ENCODE data around the gene ZCCHC2. TPM values are rescaled to one million over a fixed set of nuclear protein-coding genes. Genes with fewer than 3 reads are reported as not detected.

The ZCCHC2 gene
- total and polyA plus RNA-seq, 2 of the 4 experiments (the other 2 are of a cell fraction) = 3.2 to 3.6 TPM

DNA sequence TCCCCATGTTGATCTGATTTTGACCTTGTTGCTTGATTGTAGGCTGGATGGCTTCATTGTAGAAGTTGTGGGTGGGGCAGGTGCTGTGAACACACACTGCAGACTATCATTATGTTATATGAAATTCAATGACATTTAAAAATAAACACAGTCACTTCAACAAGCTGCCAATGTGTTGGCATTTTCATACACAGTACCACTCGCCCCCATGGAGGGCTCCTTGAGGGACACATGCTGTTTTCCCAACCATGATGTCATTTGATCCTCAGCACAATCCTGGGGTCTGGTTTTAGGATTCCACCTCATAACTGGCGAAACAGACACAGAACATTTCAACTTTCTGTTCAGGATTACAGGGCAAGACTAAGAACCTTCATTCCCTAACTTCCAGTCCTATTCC lies 86.9 kb downstream of the ZCCHC2 start:
- no peak overlapping the region for H2BK5ac ChIP-seq (ENCODE audit: low read depth, low read length, poor library complexity, severe bottlenecking)
- no peak overlapping the region for H3K14ac ChIP-seq (replicated peaks; ENCODE audit: low read depth, low read length)
- no peaks in the 10 kb centered on the region for H3K9me3 ChIP-seq (ENCODE audit: control insufficient read depth, insufficient read depth, low read length)
- in situ Hi-C loops (cut with MboI; ENCODE audit: low sequenced_read_pairs) = no loop called here
- TF ChIP-seq BHLHE40 (IDR thresholded peaks at IDR 0.05; ENCODE audit: low read depth, low read length) = no peak
- no peak for TF ChIP-seq MAZ (IDR thresholded peaks at IDR 0.05; ENCODE audit: borderline replicate concordance, low read depth, low read length)
- no peak for TF ChIP-seq SMC3 (IDR thresholded peaks at IDR 0.05; ENCODE audit: low read depth, low read length)
- TF ChIP-seq CTCF (conservative IDR thresholded peaks at IDR 0.05; ENCODE audit: low read depth, low read length) = no peak
- TF ChIP-seq CHD1 (IDR thresholded peaks at IDR 0.05; ENCODE audit: low read depth, low read length) = no peak
- TF ChIP-seq NFE2L2 (IDR thresholded peaks at IDR 0.05; ENCODE audit: low read depth, low read length) = no peak
- TF ChIP-seq, protein P1, sequence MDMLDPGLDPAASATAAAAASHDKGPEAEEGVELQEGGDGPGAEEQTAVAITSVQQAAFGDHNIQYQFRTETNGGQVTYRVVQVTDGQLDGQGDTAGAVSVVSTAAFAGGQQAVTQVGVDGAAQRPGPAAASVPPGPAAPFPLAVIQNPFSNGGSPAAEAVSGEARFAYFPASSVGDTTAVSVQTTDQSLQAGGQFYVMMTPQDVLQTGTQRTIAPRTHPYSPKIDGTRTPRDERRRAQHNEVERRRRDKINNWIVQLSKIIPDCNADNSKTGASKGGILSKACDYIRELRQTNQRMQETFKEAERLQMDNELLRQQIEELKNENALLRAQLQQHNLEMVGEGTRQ (IDR thresholded peaks at IDR 0.05; ENCODE audit: low read depth, low read length) = no peak
- TF ChIP-seq RAD21 (IDR thresholded peaks at IDR 0.05; ENCODE audit: low read length) = no peak
- no peak for TF ChIP-seq POLR2A (IDR thresholded peaks at IDR 0.05; ENCODE audit: low read depth, low read length)
- TF ChIP-seq, protein P2, sequence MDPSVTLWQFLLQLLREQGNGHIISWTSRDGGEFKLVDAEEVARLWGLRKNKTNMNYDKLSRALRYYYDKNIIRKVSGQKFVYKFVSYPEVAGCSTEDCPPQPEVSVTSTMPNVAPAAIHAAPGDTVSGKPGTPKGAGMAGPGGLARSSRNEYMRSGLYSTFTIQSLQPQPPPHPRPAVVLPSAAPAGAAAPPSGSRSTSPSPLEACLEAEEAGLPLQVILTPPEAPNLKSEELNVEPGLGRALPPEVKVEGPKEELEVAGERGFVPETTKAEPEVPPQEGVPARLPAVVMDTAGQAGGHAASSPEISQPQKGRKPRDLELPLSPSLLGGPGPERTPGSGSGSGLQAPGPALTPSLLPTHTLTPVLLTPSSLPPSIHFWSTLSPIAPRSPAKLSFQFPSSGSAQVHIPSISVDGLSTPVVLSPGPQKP (IDR thresholded peaks at IDR 0.05; ENCODE audit: borderline replicate concordance, low read depth, low read length) = no peak
- no peak for TF ChIP-seq FOS (IDR thresholded peaks at IDR 0.05; ENCODE audit: low read depth, low read length)
- TF ChIP-seq MAFK (IDR thresholded peaks at IDR 0.05; ENCODE audit: low read depth, low read length) = no peak
- no peak for TF ChIP-seq RCOR1 (IDR thresholded peaks at IDR 0.05; ENCODE audit: insufficient replicate concordance, low read length)
- no peak for TF ChIP-seq MXI1 (IDR thresholded peaks at IDR 0.05; ENCODE audit: borderline replicate concordance, low read depth, low read length)
- no peak for TF ChIP-seq RFX5 (IDR thresholded peaks at IDR 0.05; ENCODE audit: low read depth, low read length)
- no peak overlapping the region for H3K9ac ChIP-seq (ENCODE audit: low read depth, low read length)
- H2AK9ac ChIP-seq (replicated peaks; ENCODE audit: low read depth, low read length, poor library complexity) = no peak overlapping the region
- no TSS peak for BruUV-seq (replicated peaks)
- no peak overlapping the region for H4K8ac ChIP-seq (ENCODE audit: low read depth in 2 of 2, low read length in 2 of 2)
- ChIA-PET CTCF (no interaction called here), POLR2A (ENCODE audit: unreplicated experiment) (no interaction called here)
- H3K18ac ChIP-seq (ENCODE audit: low read depth, low read length) = no peak overlapping the region
- H3K23ac ChIP-seq (ENCODE audit: low read depth, low read length) = no peak overlapping the region
- H3K9me1 ChIP-seq (ENCODE audit: insufficient read depth, low read length) = no peaks in the 10 kb centered on the region
- H2AFZ ChIP-seq (replicated peaks; ENCODE audit: low read length, poor library complexity) = no peak overlapping the region
- no peak for ATAC-seq (ENCODE audit: low read depth)
- H4K20me1 ChIP-seq (ENCODE audit: insufficient read depth, low read length) = no peaks in the 10 kb centered on the region
- no peak overlapping the region for H3K27ac ChIP-seq (ENCODE audit: insufficient read depth, low read length)
- H3K4ac ChIP-seq (ENCODE audit: low read depth, low read length) = no peak overlapping the region
- no peak overlapping the region for H3K4me2 ChIP-seq (ENCODE audit: low read depth, low read length)
- H2AK5ac ChIP-seq (ENCODE audit: low read depth, low read length) = no peak overlapping the region
- H3K56ac ChIP-seq (ENCODE audit: extremely low read depth, insufficient read depth, low read length) = no peak overlapping the region
- peaks cover 1% of the 10 kb centered on the region; the same call in 1 of the 2 replicates for H3K4me1 ChIP-seq (ENCODE audit: control insufficient read depth, insufficient read depth, low read length)
- WGBS, 2 experiments (ENCODE audit: extremely low coverage in 2 of 2, insufficient read length in 1 of 2) = 0% methylated on average over 1 of the region's 2 CpGs; no CpG with 5 or more reads in 1 of the 2 experiments
- no peak overlapping the region for H4K5ac ChIP-seq (ENCODE audit: low read depth, low read length)
- no peak overlapping the region for H2BK20ac ChIP-seq (ENCODE audit: low read depth, low read length)
- H3K79me1 ChIP-seq (ENCODE audit: low read depth in 1 of 2, low read length in 2 of 2) = no peaks in the 10 kb centered on the region
- H2BK15ac ChIP-seq (ENCODE audit: low read depth, low read length) = no peak overlapping the region
- H3K27me3 ChIP-seq (ENCODE audit: control insufficient read depth, insufficient read depth, low read length) = peaks cover 46% of the 10 kb centered on the region
- intact Hi-C loops (cut with micrococcal nuclease) = no loop called here
- no peak for DNase-seq
- no peaks in the 10 kb centered on the region for H3K36me3 ChIP-seq (ENCODE audit: control insufficient read depth, insufficient read depth, low read length)
- no peak overlapping the region for H3K4me3 ChIP-seq (ENCODE audit: insufficient read depth, low read depth, low read length)
- no peak overlapping the region for H2BK120ac ChIP-seq (ENCODE audit: low read depth, low read length)
- H4K91ac ChIP-seq (ENCODE audit: insufficient read depth, low read depth, low read length) = no peak overlapping the region
- dilution Hi-C loops (cut with HindIII; ENCODE audit: low sequenced_read_pairs, unreplicated experiment) = no loop called here

All from IMR-90 (cell line).